ENCODE measurements around the gene SULT1A2.
"Not testable (repeated sequence)": the region's sequence is repeated elsewhere in the genome, so short reads cannot be mapped to it uniquely, and the experiment has no call there.

SULT1A2 gene

GRCh38 chr16:28554634-28555423 is 42.0 kb downstream of the SULT1A2 start:
- no peak for DNase-seq

DNA sequence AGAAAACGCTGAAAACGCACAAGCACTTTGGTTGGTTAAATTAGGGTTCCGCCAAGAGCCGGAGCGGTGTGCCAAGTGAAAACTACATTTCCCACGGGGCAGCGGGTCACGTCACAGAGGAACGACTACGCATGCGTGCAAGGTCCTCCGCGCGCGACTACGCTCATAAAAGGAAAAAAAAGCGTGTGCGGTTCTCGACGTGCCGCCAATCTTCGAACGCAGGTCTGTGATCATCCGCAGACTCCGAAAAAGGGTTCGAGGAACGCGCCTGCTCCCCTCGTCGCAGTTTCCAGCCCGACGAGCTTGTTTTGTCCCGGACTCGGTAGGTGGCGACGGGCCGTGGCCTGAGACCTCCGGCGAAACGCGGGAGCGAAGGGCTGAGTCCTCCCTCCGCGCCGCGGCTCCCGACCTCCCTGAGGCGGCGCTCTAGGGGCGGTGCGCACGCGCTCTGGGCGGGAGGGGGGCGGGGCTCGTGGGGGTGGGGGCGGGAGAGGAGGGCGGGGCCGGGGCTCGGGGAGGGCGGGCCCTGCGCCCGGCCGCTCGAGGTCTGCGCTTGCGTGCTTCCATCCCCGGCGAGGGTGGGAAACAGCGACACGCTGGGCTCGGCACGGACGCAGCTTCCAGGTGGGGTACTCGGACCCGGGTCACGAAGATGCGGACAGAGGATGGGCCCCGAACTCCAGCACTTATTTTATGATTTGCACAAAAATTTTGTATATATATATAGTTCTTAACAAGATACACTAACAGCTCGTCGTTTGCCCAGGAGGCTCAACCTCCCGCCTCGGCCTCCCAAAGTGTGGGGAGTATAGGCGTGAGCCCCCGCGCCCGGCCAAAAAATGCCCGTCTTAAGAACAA is 42.8 kb downstream of the SULT1A2 start, which contains the start of gene SGF29:
Gene SGF29, plus strand, starts transcription at position 145 of the 858 bp plus-strand sequence. CDS start 27,150 bp downstream, outside the sequence.
- DNase-seq, result peak; percentile 54

DNA sequence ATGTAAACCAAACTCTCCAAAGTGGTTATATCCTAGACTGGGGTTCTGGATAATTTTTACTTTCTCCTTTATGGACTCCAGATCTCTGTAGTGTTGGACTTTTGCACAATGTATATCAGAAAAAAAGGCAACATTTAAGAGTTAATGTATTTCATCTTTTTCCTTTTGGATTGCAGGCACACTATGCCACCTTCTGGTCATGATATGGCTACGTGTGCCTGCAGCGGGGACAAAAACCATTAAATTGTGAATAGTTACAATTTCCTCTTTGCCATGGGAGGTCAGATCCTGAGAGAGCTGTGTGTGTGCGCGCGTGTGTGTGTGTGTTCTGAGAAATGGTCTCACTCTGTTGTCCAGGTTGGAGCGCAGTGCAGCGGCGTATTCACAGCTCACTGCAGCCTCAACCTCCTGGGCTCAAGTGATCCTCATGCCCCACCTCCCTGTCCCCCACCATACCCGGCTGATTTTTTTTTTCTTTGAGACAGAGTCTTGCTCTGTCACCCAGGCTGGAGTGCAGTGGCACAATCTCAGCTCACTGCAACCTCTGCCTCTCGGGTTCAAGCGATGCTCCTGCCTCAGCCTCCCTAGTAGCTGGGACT is 47.5 kb downstream of the SULT1A2 start:
- no peak for DNase-seq

GRCh38 chr16:28548306-28548802 is 48.5 kb downstream of the SULT1A2 start:
- DNase-seq, result no peak

DNA sequence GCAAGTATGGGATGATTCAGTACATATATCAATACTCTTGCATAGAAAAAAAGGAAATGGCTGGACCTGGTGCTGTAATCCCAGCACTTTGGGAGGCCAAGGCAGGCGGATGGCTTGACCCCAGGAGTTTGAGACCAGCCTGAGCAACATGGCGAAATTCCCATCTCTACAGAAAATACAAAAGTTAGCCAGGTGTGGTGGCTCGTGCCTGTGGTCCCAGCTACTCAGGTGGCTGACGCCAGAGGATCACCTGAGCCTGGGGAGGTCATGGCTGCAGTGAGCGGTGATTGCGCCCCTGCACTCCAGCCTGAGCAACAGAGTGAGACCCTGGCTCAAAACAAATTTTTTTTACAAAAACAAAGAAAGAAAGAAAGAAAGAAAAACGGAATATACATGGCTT is 50.2 kb downstream of the SULT1A2 start:
- DNase-seq, result no peak

DNA sequence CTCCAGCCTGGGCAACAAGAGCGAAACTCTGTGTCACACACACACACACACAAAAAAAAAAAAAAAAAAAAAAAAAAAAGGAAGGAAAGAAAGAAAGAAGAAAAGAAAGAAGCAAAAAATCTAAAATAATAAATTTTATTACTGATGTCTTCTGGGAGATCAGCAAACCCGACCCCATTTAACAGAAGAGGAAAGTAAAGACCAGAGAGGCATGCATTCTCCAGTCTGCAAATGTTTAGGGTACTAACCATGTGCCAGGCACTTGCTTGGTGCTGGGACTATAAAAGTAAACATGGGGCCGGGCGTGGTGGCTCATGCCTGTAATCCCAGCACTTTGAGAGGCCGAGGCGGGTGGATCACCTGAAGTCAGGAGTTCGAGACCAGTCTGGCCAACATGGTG is 50.9 kb downstream of the SULT1A2 start:
- DNase-seq, result not testable (repeated sequence)

- no peak for DNase-seq
These were observed 51.9 kb downstream of the SULT1A2 start for GRCh38 chr16:28544998-28545397.

GRCh38 chr16:28543072-28543471 is 53.8 kb downstream of the SULT1A2 start:
- no peak for DNase-seq

DNA sequence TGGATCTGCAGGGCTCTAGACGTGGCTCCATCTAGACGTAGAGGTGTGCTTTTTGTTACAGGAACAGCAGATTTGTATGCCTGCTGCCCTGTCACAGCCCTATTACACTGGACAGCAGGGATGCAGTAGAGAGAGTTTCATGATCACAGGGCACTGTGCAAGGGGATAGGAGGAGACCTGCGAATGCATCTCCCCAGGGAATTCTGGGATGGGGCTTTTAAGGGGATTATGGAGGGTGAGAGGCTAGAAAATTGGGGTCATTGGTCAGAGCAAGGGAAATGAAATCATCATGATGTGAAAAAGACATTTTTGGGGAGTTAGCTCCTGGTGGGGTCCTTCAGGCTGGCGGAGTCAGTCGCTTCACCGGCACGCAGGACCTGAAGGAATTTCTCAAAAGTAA is 54.2 kb downstream of the SULT1A2 start:
- no peak for DNase-seq
